LNCaP clone FGC (cell line): ENCODE results near the gene DGCR2.

Experiments used
- DNase-seq: peaks from one replicate; pipeline ENCODE4 v3.0.0-alpha.2; 2011; ENCODE audit warnings: low read depth
- H3K4me3 ChIP-seq: 2 replicates; pipeline ENCODE4 v1.5.1; 2011; ENCODE audit warnings: mild to moderate bottlenecking, low read depth, low read length, control low read depth
- TF ChIP-seq, protein P1 (sequence below): IDR thresholded peaks from 2 replicates; pipeline ENCODE4 v1.5.1; 2012; ENCODE audit warnings: mild to moderate bottlenecking; ENCODE audit not compliant: control insufficient read depth, insufficient read depth; ENCODE audit errors: extremely low read depth

The DGCR2 gene

DNA sequence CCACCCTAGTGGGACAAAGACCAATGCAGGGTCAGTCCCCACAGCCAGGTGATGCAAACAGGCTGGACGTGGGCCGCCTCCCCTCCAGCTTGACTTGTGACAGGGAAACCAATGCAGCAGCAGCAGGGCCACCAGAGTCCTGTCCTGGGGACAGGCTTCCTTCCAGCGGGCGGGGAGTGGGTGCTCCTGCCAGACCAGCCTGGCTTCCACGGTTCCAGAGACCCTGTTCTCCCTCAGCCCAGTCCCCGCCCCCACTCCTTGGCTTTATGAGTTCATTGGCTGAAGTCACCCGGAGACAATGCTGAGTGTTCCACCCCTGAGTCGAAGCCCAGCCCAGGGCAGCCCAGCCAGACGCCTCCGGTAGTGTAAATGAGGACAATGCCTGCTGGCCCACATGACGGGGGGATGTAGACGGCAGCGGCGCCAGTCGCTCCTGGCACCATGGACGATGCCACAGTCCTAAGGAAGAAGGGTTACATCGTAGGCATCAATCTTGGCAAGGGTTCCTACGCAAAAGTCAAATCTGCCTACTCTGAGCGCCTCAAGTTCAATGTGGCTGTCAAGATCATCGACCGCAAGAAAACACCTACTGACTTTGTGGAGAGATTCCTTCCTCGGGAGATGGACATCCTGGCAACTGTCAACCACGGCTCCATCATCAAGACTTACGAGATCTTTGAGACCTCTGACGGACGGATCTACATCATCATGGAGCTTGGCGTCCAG is 8.9 kb upstream of the DGCR2 start, which contains the start of gene TSSK2:
TSSK2 (plus strand) TSS at position 350 of the 726 bp plus-strand sequence; CDS start at position 442, 92 bp downstream.
- no peak for DNase-seq
- TF ChIP-seq, protein P1, sequence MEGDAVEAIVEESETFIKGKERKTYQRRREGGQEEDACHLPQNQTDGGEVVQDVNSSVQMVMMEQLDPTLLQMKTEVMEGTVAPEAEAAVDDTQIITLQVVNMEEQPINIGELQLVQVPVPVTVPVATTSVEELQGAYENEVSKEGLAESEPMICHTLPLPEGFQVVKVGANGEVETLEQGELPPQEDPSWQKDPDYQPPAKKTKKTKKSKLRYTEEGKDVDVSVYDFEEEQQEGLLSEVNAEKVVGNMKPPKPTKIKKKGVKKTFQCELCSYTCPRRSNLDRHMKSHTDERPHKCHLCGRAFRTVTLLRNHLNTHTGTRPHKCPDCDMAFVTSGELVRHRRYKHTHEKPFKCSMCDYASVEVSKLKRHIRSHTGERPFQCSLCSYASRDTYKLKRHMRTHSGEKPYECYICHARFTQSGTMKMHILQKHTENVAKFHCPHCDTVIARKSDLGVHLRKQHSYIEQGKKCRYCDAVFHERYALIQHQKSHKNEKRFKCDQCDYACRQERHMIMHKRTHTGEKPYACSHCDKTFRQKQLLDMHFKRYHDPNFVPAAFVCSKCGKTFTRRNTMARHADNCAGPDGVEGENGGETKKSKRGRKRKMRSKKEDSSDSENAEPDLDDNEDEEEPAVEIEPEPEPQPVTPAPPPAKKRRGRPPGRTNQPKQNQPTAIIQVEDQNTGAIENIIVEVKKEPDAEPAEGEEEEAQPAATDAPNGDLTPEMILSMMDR: no peak
- H3K4me3 ChIP-seq: no peak within 1 kb of the TSS

DNA sequence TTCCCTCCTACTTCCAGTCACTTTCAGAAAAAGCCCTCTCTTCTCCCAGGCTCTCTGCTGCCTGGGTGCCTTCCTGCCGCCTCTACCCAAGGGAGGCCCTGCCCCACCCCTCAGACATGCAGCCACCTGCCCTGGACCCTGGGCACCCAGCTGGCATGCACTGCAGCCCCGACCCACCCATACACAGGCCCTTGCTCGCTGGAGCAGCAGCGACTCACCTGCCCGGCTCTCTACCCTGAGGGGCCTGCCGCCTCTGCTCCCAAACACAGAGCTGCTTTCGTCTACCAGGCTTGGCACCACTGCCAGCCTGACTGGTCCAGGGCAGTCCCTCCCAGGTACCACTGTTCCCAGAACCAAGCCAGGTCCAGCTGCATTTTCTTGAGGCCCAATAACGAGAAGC is 7.7 kb upstream of the DGCR2 start:
- TF ChIP-seq, protein P1: no peak
- no peak overlapping the region for H3K4me3 ChIP-seq
- DNase-seq: no peak

DNA sequence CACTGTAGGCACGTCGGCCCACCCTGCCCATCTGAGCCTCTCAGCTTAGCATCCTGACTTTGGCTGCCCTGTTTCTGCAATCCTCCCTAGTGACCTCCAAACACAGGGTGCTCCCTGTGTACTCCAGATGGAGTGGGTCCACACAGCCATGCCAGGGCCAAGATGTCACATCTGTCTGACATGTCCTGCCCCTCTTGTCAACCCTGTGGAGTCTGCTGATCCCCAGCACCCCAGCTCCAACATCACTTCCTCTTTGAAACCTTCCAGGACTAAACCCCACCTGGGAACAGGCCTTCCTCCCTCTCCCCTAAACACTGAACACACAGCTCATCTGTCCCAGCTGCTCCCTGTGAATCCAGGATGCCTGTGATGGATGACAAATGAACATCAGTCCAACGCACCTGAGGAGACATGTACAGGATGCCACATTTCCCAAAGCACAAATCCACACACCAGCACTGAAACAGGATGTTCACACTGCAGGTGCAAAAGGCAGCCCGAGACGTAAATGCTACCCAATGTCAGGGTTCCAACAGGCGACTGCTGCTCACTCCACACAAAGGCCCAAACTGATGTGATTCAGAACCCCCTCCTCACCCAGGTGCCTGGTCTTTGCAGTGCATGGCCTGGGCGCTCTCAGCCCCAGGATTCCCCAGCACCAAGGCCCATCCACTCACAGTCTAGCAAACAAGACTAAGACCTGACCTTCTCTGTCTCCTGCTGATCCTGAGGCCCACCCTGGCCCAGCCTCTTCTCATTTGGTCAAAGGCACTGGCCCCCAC is 6.9 kb upstream of the DGCR2 start:
- TF ChIP-seq, protein P1: no peak
- H3K4me3 ChIP-seq: no peak overlapping the region
- no peak for DNase-seq

DNA sequence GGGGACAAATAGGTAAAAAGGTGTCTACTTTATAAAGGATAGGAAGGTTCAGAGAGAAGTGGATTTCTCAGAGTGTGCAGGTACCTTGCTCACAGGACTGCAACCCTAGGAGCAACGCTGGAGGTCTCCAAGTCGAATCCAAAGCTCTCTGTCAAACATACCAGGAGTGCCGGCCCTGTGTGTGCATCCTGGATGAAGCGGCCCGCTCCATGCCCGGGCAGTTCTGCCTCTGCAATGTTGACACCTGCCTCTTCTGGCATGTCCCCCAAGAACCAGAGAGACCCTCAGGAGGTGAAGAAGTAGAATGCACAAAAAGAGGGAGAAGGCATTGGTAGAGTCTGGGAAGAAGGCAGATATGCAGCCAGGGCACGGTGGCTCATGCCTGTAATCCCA is 5.8 kb upstream of the DGCR2 start:
- no peak overlapping the region for H3K4me3 ChIP-seq
- DNase-seq: no peak
- TF ChIP-seq, protein P1: no peak

DNA sequence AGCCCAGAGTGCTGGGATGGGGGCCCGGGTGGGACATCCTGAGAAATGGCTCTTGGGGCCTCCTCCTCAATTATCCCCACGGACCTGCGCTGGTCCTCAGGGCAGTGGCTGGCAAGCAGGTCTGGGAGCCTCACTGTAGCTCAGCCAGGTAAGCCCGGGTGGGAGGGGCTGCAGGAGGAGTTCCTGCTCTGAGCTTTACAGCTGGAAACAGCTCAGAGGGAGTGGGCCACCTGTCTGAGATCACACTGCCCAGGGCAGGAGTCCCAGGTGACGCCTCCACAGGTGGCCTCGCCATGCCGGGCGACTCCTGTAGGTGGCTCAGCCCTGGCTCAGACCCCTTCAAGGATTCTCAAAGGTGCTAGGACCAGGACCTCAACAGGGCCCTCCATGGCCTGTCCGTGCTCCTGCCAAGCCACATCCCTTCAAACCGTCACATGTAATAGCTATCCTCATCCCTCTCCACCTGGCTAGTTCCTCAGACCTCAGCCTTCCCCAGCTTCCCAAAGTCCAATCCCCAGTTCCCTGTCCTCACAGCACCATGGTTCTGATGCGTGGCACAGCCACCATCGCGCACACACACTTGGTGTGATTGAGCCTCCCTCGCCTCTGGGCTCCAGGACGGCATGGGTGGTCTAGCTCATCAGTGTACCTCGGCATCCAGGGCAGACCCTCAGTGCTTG is 5.3 kb upstream of the DGCR2 start:
- no peak overlapping the region for H3K4me3 ChIP-seq
- no peak for DNase-seq
- TF ChIP-seq, protein P1: no peak

DNA sequence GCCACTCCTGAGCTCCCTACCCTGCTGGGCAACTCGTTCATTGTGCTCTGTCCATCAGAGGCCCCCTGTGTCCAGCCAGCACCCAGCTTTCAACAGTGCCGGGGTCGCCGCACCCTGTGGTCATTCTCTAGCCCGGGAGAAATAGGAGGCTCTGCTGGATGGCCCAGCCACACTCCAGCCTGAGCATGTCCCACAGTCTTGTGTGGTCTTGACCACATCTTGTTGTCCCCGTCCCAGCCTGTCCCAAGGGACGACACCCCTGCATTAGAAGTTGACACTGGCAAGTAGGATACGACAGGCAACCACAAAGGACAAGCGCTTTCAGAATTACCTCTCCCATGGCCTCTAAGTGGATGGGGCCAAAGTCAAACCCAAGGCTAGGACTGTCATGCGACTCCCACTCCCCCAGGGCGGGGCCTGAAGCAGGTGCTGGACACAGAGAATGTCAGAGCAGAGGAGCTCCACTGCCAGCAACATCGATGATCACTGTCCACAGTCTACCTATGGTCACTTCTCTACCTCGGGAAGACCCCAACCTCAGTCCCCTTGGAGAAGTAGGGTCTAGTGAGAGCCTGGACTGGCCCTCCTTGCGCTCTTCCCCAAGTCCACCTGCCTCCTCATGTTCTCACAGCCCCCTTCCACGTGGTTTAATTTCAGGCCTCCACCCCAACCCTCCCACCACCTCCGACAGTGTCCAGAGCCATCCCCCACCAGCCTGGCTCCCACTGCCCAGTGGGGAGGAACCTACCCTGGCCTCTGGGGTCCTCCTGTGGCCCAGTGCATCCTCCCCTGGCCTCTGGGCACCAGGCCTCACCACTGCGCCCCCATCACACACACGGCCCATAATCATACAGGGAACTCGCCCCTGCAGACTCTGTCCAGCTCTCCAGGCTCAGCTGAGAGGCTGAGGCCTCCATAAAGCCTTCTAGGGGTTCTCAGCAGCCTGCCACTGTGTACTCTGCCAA is 4.4 kb upstream of the DGCR2 start:
- TF ChIP-seq, protein P1: no peak
- no peak for DNase-seq
- no peak overlapping the region for H3K4me3 ChIP-seq
